ENCODE measurements around the gene FAM227B. TPM values are rescaled to one million over a fixed set of nuclear protein-coding genes. Genes with fewer than 3 reads are reported as not detected.

FAM227B gene
- total RNA-seq, 1 donor from 2014 or later, result 2.9 TPM

GRCh38 chr15:49287481-49287880 is 333.1 kb downstream of the FAM227B start:
- Histone ChIP-seq H3K27me3 (no peaks in the 10 kb centered on the region), H3K4me1 (no peaks in the 10 kb centered on the region), H3K36me3 (peaks cover 0 to 23% of the 10 kb centered on the region in 2 donors), H3K9me3 (no peaks in the 10 kb centered on the region), H3K4me3 (no peak overlapping the region), H3K27ac (no peak overlapping the region)
- no peak for DNase-seq (ENCODE audit: extremely low spot score in 2 of 2)
- TF ChIP-seq CTCF (IDR thresholded peaks at IDR 0.05) (no peak), POLR2AphosphoS5 (IDR thresholded peaks at IDR 0.05; ENCODE audit: insufficient read depth in 1 of 2, low read depth in 1 of 2) (no peak), POLR2A (IDR thresholded peaks at IDR 0.05) (no peak)
- intact Hi-C loops (cut with DNase I), result no loop called here

GRCh38 chr15:49286649-49287404 is 333.8 kb downstream of the FAM227B start:
- TF ChIP-seq POLR2AphosphoS5 (IDR thresholded peaks at IDR 0.05; ENCODE audit: insufficient read depth in 1 of 2, low read depth in 1 of 2) (no peak), CTCF (IDR thresholded peaks at IDR 0.05) (no peak), POLR2A (IDR thresholded peaks at IDR 0.05) (no peak)
- Histone ChIP-seq H3K9me3 (no peaks in the 10 kb centered on the region), H3K36me3 (peaks cover 0 to 20% of the 10 kb centered on the region in 2 donors), H3K27me3 (no peaks in the 10 kb centered on the region), H3K4me1 (no peaks in the 10 kb centered on the region), H3K27ac (no peak overlapping the region), H3K4me3 (no peak overlapping the region)
- DNase-seq (ENCODE audit: extremely low spot score in 2 of 2), result no peak
- intact Hi-C loops (cut with DNase I), result no loop called here

- H3K4me3 ChIP-seq, result no peak overlapping the region
- H3K27me3 ChIP-seq, result no peaks in the 10 kb centered on the region
- H3K9me3 ChIP-seq, result no peaks in the 10 kb centered on the region
- intact Hi-C loops (cut with DNase I), result no loop called here
- TF ChIP-seq CTCF (IDR thresholded peaks at IDR 0.05) (no peak), POLR2AphosphoS5 (IDR thresholded peaks at IDR 0.05; ENCODE audit: insufficient read depth in 1 of 2, low read depth in 1 of 2) (no peak), POLR2A (IDR thresholded peaks at IDR 0.05) (no peak)
- H3K36me3 ChIP-seq, result peaks cover 0 to 16% of the 10 kb centered on the region in 2 donors
- no peak for DNase-seq (ENCODE audit: extremely low spot score in 2 of 2)
- no peaks in the 10 kb centered on the region for H3K4me1 ChIP-seq
- no peak overlapping the region for H3K27ac ChIP-seq
These were observed 338.3 kb downstream of the FAM227B start for GRCh38 chr15:49282366-49282765.

GRCh38 chr15:49279521-49280456 is 340.8 kb downstream of the FAM227B start:
- no peak overlapping the region for H3K27ac ChIP-seq
- no peaks in the 10 kb centered on the region for H3K27me3 ChIP-seq
- intact Hi-C loops (cut with DNase I), result no loop called here
- no peaks in the 10 kb centered on the region for H3K9me3 ChIP-seq
- no peaks in the 10 kb centered on the region for H3K4me1 ChIP-seq
- DNase-seq (ENCODE audit: extremely low spot score in 2 of 2), result no peak
- no peak overlapping the region for H3K4me3 ChIP-seq
- TF ChIP-seq POLR2A (IDR thresholded peaks at IDR 0.05) (no peak), POLR2AphosphoS5 (IDR thresholded peaks at IDR 0.05; ENCODE audit: insufficient read depth in 1 of 2, low read depth in 1 of 2) (no peak), CTCF (IDR thresholded peaks at IDR 0.05) (no peak)
- peaks cover 0 to 16% of the 10 kb centered on the region in 2 donors for H3K36me3 ChIP-seq

Data from vagina (tissue), 2 donors.